Transverse colon (tissue), 4 donors: ENCODE data around the gene PACRG. TPM values are rescaled to one million over a fixed set of nuclear protein-coding genes. Genes with fewer than 3 reads are reported as not detected.

Experiments
- DNase-seq: peaks from one replicate; pipeline ENCODE4 v3.0.0-alpha.2; 2019
- H3K27ac ChIP-seq, 4 donors: fragments of 200-600 bp; sonication (generic); 2 replicates each; pipeline ENCODE4 v1.5.1; 2016 to 2018; ENCODE audit warnings: inconsistent platforms in 4 of 4
- H3K27me3 ChIP-seq: fragments of 200-600 bp; sonication (generic); 2 replicates; pipeline ENCODE4 v1.5.1; 2017; ENCODE audit warnings: inconsistent platforms
- H3K36me3 ChIP-seq, 4 donors: fragments of 200-600 bp; sonication (generic); 2 replicates each; pipeline ENCODE4 v1.5.1; 2017 to 2019; ENCODE audit warnings: inconsistent platforms in 4 of 4
- H3K4me1 ChIP-seq, 4 donors: fragments of 200-600 bp; sonication (generic); 2 replicates each; pipeline ENCODE4 v1.5.1; 2017 to 2020; ENCODE audit warnings: inconsistent platforms in 4 of 4
- H3K4me3 ChIP-seq, 4 donors: fragments of 200-600 bp; sonication (generic); 1 replicate in 1 of 4; 2 replicates in 3 of 4; pipeline versions ENCODE4 v1.5.1 to v1.6.1; 2017 to 2019; ENCODE audit warnings: inconsistent platforms in 4 of 4
- H3K9me3 ChIP-seq, 2 donors: fragments of 200-600 bp; sonication (generic); 2 replicates each; pipeline ENCODE4 v1.5.1; 2017 to 2019; ENCODE audit warnings: inconsistent platforms in 2 of 2
- CTCF ChIP-seq, 5 experiments: fragments of 200-600 bp in 3 of 5; fragments of 450-650 bp in 2 of 5; sonication (generic) in 3 of 5; IDR thresholded peaks; 1 replicate in 2 of 5; 2 replicates in 3 of 5; pipeline ENCODE4 v1.5.1; 2016 to 2017; ENCODE audit warnings: antibody characterized with exemption in 5 of 5, inconsistent platforms in 3 of 5, mild to moderate bottlenecking in 2 of 5, moderate library complexity in 1 of 5
- EP300 ChIP-seq: sonication (generic); formaldehyde crosslinking; IDR thresholded peaks from one replicate; pipeline ENCODE4 v1.6.1; 2017; ENCODE audit warnings: antibody characterized with exemption, low read depth
- POLR2A ChIP-seq: fragments of 450-650 bp; IDR thresholded peaks from one replicate; pipeline ENCODE4 v1.6.1; 2016; ENCODE audit warnings: antibody characterized with exemption, mild to moderate bottlenecking, moderate library complexity
- POLR2AphosphoS5 ChIP-seq, 3 donors: sonication (generic); formaldehyde crosslinking; IDR thresholded peaks; one replicate each; pipeline ENCODE4 v1.6.1; 2016; ENCODE audit warnings: antibody characterized with exemption in 3 of 3
- WGBS, 2 donors: methylation state at CpG; one replicate each; pipeline ENCODE4 v1.1.5; 2018; ENCODE audit warnings: low coverage in 1 of 2; 5-methylcytosine and 5-hydroxymethylcytosine counted together
- in situ Hi-C, 4 donors: fragments of 200-750 bp; cut with MboI; loops; one replicate each; pipeline versions ENCODE4 v1.15.0 to v1.15.1; 2017; ENCODE audit warnings: low sequenced_read_pairs in 3 of 4, low pct_ligation_motif_present in 1 of 4, low pct_unique_long_range_greater_than_20kb in 1 of 4
- intact Hi-C: fragments of 100-400 bp; cut with DNase I; formaldehyde crosslinking; loops from one replicate; pipeline ENCODE4 v1.15.1; 2023; ENCODE audit warnings: low total_unique reads
- total RNA-seq, 4 donors: library from RNA; depleted of rRNA; stranded (reverse); fragments of >200 nt; gene quantifications; one replicate each; pipeline ENCODE4 v1.1.0, GENCODE V29; 2016

PACRG gene
- total RNA-seq, 4 donors from 2014 or later = 1.2 to 13.8 (median 1.4) TPM; not detected in 1

- no peak overlapping the region for H3K27ac ChIP-seq
- TF ChIP-seq EP300 (no peak), POLR2A (no peak), CTCF (IDR thresholded peaks at IDR 0.05) (no peak), POLR2AphosphoS5 (IDR thresholded peaks at IDR 0.05) (no peak)
- no peaks in the 10 kb centered on the region for H3K27me3 ChIP-seq
- H3K4me3 ChIP-seq = no peak overlapping the region
- WGBS, 2 donors = 25 to 64% methylated on average over 1 to 7 of the region's 7 CpGs
- H3K4me1 ChIP-seq = no peaks in the 10 kb centered on the region
- no peak for DNase-seq
- in situ Hi-C loops (no loop called here), intact Hi-C loops (no loop called here)
- no peaks in the 10 kb centered on the region for H3K36me3 ChIP-seq
- no peaks in the 10 kb centered on the region for H3K9me3 ChIP-seq
Observed at GRCh38 chr6:163191704-163192537, 464.1 kb downstream of the PACRG start.

- 51 to 71% methylated on average over 3 to 5 of the region's 5 CpGs for WGBS, 2 donors
- intact Hi-C loops (no loop called here), in situ Hi-C loops (no loop called here)
- H3K9me3 ChIP-seq = no peaks in the 10 kb centered on the region
- no peaks in the 10 kb centered on the region for H3K27me3 ChIP-seq
- no peaks in the 10 kb centered on the region for H3K36me3 ChIP-seq
- H3K4me1 ChIP-seq = no peaks in the 10 kb centered on the region
- no peak overlapping the region for H3K27ac ChIP-seq
- no peak for TF ChIP-seq POLR2A
- TF ChIP-seq POLR2AphosphoS5 (IDR thresholded peaks at IDR 0.05) = no peak
- no peak for TF ChIP-seq EP300
- TF ChIP-seq CTCF (IDR thresholded peaks at IDR 0.05) = no peak
- DNase-seq = no peak
- H3K4me3 ChIP-seq = no peak overlapping the region
Observed at GRCh38 chr6:163192591-163192990, 464.8 kb downstream of the PACRG start.

GRCh38 chr6:163193326-163193725, 465.6 kb downstream of the PACRG start:
- Histone ChIP-seq H3K36me3 (no peaks in the 10 kb centered on the region), H3K27me3 (no peaks in the 10 kb centered on the region), H3K4me3 (no peak overlapping the region), H3K27ac (no peak overlapping the region), H3K9me3 (no peaks in the 10 kb centered on the region), H3K4me1 (no peaks in the 10 kb centered on the region)
- intact Hi-C loops = no loop called here
- in situ Hi-C loops = no loop called here
- TF ChIP-seq EP300 = no peak
- no peak for DNase-seq
- WGBS, 2 donors = 80 to 89% methylated on average over 7 of the region's 7 CpGs

- H3K36me3 ChIP-seq = no peaks in the 10 kb centered on the region
- in situ Hi-C loops = no loop called here
- intact Hi-C loops = no loop called here
Observed at GRCh38 chr6:163195721-163196691, 468.2 kb downstream of the PACRG start.

More at GRCh38 chr6:163195721-163196691, 468.2 kb downstream of the PACRG start:
- DNase-seq = no peak
- H3K27me3 ChIP-seq = no peaks in the 10 kb centered on the region
- no peaks in the 10 kb centered on the region for H3K4me1 ChIP-seq
- no peak for TF ChIP-seq POLR2A
- no peak for TF ChIP-seq EP300
- TF ChIP-seq POLR2AphosphoS5 (IDR thresholded peaks at IDR 0.05) = no peak
- no peak for TF ChIP-seq CTCF (IDR thresholded peaks at IDR 0.05)
- H3K4me3 ChIP-seq = no peak overlapping the region
- H3K27ac ChIP-seq = no peak overlapping the region
- no peaks in the 10 kb centered on the region for H3K9me3 ChIP-seq
- WGBS, 2 donors = 71 to 89% methylated on average over 2 to 31 of the region's 31 CpGs
